ENCODE data around the gene ACY1.
"Not testable (repeated sequence)": the region's sequence is repeated elsewhere in the genome, so short reads cannot be mapped to it uniquely, and the experiment has no call there.

ACY1 gene

DNA sequence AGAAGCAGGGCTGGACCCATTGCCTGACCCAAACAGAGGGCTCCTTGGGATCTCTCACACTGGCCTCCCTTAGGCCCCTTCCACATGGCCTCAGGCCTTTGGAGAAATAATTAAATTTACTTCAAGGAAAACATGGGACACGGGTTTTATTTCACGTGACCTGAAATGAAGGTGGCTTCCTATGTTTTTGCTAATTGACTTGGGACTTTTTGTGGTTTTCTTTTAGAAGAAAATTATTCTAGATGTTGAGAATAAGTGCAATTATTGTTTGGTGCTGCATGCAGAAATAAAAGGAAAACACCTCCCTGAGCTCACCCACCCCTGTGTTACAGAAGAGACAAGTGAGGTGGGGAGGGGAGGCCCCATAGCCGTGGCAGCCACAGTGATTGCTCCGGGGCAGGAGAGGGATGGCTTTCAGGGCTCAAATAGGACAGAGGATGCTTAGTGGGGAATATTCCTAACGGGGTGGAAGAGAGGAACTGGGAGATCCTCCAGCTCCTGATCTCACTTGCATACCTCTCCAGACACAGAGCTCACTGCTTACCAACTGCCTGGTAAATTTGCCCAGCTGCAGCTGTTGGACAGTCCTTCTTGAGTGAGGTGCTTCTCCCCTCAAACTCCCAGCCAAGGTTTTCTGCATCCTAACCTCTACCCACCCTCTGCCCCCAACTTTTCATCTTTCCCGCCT is 41.6 kb downstream of the ACY1 start:
- no peak for DNase-seq (ENCODE audit: low read depth in 2 of 2)

DNA sequence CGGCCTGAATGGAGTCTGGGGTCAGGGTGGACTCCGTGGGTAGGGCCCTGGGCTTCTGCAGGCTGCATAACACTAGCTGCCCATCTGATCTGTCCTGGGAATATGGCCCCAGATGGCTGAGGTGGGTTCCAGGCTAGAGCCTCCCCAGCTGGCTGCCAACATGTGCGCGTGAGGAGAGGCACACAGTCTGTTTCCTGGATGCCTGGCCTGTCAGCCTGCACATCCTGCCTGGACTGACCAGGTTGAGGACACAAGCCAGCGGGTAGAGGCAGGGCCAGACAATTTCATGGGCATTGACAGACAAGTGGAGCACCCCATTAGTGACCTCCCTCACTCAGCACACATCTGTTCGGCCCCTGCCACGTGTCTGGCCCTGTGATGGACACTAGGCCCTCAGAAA is 42.1 kb downstream of the ACY1 start:
- no peak for DNase-seq (ENCODE audit: low read depth in 2 of 2)

DNA sequence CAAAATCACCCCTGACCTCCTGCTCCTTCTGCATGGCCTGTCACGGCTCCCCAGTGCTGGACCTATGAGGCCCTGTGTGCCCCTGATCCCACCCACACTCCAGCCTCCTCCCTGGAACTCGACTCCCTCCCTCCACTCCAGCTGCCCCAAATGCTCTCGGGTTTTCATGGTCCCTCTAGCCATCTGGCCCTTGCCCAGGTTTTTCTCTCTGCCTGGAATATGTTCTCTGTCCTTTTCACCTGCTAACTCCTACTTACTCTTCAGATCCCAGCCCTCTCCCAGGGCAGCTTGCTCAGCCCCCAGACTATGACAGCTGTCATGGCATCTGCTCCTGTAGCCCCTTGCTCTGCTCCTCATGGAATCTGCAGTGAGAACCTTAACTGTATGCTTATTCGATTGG is 42.7 kb downstream of the ACY1 start:
- DNase-seq (ENCODE audit: low read depth in 2 of 2) = no peak

DNA sequence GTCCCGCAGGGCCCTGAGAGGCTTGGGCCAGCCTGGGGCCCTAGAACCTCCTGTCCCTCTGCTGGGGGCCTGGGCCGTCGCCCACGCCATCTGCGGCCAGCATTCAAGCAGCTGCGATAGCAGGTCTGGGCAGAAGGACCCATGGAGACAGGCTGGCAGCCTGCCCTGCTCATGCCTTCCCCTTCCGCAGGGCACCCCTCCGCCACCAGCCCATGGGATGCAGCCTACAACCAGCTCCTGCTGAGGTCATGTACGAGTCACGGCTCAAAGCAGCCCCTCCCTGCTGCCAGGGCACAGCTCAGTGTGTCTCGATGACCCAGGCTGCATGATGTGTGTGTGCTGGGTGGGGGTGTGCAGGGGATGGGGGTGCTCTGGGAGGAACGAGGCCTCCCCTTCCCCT is 45.2 kb downstream of the ACY1 start:
- no peak for DNase-seq (ENCODE audit: low read depth in 2 of 2)

DNA sequence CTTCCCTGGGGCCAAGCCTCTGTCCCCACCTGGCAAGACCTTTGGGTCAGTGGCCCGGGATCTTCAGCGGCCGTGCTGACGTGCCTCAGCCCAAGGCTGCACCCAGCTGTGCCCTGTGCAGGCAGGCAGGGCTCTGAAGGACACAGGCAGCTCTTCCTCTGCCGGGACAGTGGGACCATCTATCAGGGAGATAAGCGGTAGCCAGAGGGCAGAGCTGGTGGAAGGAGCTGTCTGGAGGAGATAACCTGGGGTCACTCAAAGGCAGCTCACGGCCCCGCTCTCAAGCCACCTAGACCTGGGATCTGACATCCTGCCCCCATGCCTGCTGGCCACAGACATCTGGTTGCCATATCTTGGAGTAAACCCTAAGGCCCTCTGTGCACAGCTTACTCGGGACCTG is 45.7 kb downstream of the ACY1 start:
- no peak for DNase-seq (ENCODE audit: low read depth in 2 of 2)

DNA sequence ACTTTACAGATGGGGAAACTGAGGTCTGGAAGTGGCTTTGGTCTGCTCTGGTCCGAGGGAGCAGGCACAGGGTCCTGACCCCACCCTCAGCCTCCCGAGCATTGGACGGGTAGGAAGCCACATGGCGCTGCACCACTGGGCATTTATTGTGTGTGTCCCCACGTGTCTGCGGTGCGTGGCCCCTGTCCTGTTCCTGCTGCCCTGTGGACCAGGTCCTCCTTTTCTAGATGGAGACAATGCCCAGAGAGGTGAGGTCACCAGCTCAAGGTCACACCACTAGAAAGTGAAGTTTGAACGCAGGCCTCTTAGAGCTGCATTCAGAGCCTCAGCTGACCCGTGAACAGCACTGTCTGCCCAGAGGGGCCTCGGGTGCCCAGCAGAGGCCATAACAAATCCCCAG is 46.2 kb downstream of the ACY1 start:
- no peak for DNase-seq (ENCODE audit: low read depth in 2 of 2)

DNA sequence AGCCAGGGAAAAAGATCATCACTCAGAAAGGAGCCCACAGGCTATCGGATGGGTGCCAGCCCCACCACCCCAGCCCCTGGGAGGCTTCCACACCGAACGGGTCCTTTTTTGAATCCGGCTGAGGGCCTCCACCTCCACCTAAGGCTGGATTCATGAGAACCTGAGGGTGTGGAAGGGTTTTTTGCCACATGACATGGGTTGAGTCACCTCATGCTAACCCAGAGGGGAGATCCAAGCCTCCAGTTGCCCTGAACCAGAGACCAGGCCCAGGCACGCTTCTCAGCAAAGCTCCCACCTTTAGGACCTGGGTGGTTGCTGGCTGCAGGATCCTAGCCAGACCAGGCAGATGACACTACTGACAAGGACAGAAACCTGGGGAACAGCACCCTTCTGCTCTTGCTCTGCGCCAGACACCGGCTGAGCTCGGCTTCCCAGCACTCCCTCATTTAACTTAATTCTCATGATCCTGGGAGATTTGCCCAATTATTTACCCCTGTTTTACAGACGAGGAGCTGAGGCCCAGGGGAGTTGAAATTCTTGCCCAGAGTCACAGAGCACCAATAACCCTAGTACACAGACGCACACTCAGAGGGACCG is 47.5 kb downstream of the ACY1 start:
- DNase-seq (ENCODE audit: low read depth in 2 of 2) = no peak

DNA sequence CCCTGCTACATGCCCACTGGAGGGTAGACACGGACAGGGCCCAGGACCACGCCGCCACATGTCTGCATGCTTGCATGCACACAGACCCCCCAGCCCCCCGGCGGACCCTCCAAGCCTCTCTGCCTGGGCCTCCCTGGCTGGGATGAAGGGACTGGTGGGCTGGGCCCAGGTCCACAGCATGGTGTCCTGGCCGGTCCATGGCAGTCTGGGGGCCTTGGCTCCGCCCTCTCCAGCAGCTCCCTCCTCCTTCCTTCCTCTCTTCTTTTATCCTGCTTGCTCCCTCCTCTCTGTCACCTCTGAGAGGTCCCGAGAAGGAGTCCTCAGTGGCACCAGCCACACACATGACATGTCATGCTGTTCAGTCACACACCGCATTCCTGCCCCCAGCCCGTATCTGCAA is 48.6 kb downstream of the ACY1 start:
- DNase-seq (ENCODE audit: low read depth in 2 of 2) = no peak

DNA sequence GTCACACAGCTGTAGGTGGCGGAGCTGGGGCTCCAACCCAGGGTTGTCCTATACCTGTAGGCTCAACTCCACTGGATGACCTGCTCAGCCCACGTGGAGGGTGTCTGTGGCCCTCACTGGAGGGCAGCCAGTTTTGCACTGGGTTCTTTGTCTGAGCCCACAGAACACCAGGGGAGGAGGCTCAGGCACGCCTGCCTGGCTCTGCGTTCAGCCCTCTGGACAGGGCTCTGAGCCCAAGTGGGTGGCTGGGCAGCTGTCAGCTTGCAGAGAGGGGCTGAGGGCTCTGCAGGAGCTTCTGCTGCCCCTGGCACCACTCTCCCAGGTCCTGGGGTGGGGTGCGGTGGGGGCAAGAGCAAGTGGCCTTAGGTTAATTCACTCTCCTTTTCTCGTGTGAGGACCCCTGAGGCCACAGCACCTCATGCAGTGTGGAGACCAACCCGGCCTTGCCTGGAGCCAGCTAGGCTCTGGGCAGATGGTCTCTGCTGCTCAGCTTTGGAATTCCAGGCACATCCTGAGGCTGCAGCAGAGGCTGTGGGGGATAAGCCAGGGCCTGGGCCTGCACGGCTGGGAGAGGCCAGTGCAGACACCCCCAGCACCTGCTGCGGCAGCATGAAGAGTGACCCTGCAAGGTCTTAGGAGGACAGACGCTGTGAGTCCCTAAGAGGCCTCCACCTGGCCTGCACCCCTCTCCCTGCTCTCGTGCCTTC is 49.5 kb downstream of the ACY1 start:
- no peak for DNase-seq (ENCODE audit: low read depth in 2 of 2)

DNA sequence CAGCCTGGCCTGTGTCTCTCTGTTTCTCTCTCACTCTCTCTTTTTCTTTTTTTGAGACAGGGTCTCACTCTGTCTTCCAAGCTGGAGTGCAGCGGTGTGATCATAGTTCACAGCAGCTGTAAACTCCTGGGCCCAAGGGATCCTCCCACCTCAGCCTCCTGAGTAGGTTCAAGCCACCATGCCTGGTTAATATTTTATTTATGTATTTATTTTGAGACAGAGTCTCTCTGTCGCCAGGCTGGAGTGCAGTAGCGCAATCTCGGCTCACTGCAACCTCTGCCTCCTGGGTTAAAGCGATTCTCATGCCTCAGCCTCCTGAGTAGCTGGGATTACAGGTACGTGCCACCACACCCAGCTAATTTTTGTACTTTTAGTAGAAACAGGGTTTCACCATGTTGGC is 50.4 kb downstream of the ACY1 start:
- not testable (repeated sequence) for DNase-seq (ENCODE audit: low read depth in 2 of 2)

DNA sequence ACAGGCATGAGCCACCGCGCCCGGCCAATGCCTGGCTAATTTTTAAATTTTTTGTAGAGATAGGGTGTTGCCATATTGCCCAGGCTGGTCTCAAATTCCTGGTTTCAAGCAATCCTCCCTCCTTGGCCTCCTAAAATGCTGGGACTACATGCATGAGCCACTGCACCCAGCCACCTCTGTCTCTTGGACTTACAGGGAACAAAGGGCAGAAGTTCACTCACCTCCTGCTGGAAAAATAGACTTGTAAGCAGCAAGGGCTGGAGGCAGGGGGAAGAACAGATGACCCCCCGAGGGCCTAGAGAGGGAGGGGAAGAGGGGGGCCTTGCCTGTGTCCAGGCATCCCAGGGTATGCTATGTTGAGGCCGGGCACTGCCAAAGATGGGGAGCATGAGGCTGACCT is 50.9 kb downstream of the ACY1 start:
- no peak for DNase-seq (ENCODE audit: low read depth in 2 of 2)

DNA sequence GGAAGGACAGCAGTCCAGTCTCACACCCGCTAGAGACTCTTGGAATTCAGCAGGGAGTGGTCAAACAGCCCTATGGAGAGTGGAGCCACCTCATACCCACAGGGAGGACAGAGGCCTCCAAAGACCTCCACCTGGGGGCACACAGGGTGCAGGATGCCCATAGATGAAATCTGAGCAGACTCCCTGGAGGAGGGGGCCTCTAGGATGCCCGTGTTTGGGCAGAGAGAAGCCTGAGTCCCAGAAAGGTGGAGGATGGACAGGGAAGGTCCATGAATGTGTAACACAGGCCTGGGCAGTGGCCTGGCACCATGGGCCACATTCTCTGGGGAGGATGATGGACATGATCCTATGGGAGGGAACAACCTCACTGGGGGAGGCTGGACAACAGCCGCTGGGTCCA is 51.3 kb downstream of the ACY1 start:
- DNase-seq (ENCODE audit: low read depth in 2 of 2) = no peak

DNA sequence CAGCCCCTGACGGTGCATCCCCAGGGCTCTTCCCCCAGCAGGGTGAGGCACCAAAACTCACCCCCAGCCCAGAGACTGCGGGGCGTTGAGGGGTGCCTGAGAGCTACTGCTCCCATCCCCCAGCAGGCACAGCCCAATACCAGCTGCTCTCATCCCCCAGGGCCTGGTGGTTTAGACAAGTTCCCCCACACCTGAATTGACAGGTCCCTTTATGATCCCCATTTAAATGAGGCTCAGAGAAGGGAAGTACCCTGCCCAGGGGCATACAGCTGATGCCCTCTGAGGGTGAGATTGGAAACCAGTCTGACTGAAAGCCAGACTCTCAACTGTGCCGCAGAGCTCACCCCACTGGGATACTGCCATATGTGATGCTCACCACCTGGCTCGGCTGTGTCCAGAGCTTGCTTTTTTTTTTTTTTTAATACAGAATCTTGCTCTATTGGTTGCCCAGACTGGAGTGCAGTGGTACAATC is 52.9 kb downstream of the ACY1 start:
- DNase-seq (ENCODE audit: low read depth in 2 of 2) = no peak

DNA sequence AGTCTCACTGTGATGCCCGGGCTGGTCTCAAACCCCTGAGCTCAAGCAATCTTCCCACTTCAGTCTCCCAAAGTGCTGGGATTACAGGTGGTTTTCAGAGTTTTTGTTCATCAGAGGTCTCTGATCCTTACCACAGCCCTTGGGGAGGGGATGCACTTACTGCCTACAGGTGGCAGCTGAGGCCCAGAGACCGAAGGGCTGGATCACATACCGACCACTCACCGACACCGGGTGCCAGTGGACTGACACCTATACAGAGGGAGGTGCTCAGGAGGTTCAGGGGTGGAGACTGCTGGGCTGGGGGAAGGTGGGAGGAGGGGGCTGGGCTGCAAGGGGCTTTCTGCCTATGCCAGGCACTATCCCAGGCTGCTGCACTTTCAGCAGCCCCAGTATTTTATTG is 53.5 kb downstream of the ACY1 start:
- no peak for DNase-seq (ENCODE audit: low read depth in 2 of 2)

DNA sequence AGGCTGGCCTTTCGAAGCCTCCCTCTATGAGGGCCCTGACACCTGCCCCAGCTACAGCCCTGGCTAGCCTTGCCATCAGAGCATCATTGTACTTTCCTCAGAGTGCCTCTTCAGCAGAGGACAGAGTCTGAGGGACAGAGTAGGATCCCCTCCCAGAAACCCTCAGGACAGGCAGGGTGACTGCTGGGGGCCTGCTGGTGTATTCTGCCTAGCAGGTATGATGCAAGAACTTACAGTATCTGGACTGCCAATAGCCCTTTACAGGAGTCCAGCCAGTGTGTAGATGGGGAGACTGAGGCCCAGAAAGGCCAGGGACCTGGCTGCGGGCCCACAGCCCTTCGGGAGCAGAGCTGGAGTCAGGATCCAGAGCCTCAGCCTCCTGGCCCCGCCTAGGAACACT is 54.0 kb downstream of the ACY1 start:
- no peak for DNase-seq (ENCODE audit: low read depth in 2 of 2)

DNA sequence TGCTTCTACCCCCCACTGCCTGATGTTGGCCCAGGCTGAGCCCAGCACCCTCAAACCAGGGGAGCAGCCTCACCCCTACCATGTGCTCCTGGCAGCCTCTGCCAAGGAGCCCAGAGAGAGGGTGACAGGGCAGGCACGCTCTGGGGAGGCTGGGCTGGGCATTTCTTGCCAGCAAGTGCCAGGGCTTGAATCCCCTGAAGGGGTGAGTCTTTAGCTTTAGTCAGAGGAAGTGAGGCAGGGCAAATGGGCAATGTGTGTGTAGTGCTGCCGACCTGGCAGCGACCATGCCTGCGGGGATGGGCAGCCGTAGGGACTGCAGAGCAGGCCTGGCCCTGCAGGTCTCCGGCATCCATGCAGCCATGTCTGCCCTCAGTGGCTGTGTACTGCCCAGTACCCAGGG is 54.9 kb downstream of the ACY1 start:
- no peak for DNase-seq (ENCODE audit: low read depth in 2 of 2)
